Lower lobe of right lung (tissue), 2 donors: ENCODE measurements around the gene BAZ2B. TPM values are rescaled to one million over a fixed set of nuclear protein-coding genes. Genes with fewer than 3 reads are reported as not detected.
A peak's percentile ranks its signal among the peaks of the same experiment; 100 is the strongest.

Experiments
- ATAC-seq, 2 donors: fragments of 200-7000 bp; cut with Tn5 transposase; one replicate each; pipeline ENCODE4 v1.9.1; 2020 to 2022; ENCODE audit warnings: mild to moderate bottlenecking in 2 of 2, moderate library complexity in 2 of 2
- DNase-seq: peaks from one replicate; pipeline ENCODE4 v3.0.0-alpha.2; 2020
- H3K27ac ChIP-seq: fragments of 200-600 bp; one replicate; pipeline ENCODE4 v1.8.0; 2022
- H3K27me3 ChIP-seq: fragments of 200-600 bp; one replicate; pipeline ENCODE4 v1.8.0; 2022; ENCODE audit warnings: low read depth
- H3K36me3 ChIP-seq: fragments of 200-600 bp; one replicate; pipeline ENCODE4 v1.8.0; 2022; ENCODE audit warnings: mild to moderate bottlenecking
- H3K4me1 ChIP-seq: fragments of 200-600 bp; one replicate; pipeline ENCODE4 v1.8.0; 2022
- H3K4me3 ChIP-seq: fragments of 200-600 bp; one replicate; pipeline ENCODE4 v1.8.0; 2022; ENCODE audit warnings: mild to moderate bottlenecking
- H3K9me3 ChIP-seq: fragments of 200-600 bp; one replicate; pipeline ENCODE4 v1.8.0; 2022
- CTCF ChIP-seq: fragments of 200-600 bp; IDR thresholded peaks from one replicate; pipeline ENCODE4 v1.8.0; 2022; ENCODE audit warnings: antibody characterized with exemption, mild to moderate bottlenecking
- intact Hi-C: fragments of 100-400 bp; cut with DNase I; formaldehyde crosslinking; loops from one replicate; pipeline ENCODE4 v1.11.0; 2022
- total RNA-seq: library from RNA; stranded (reverse); fragmentation: NEBNext Ultra II Directional; extraction: Animal tissue kit (Norgen Biotek cat#: 25700); gene quantifications from one replicate; pipeline ENCODE4 v1.2.1, GENCODE V29; 2021
- donor health status: DM: no; HTN: yes; CAD: no; lungs with severe emphysema.

Gene BAZ2B
- total RNA-seq, 1 donor from 2014 or later: 97.4 TPM

- peak overlapping the region; percentile 42 for H3K27ac ChIP-seq
- intact Hi-C loops: no loop called here
- H3K27me3 ChIP-seq: no peaks in the 10 kb centered on the region
- DNase-seq (no peak), ATAC-seq (peak in 1 of 2 donors; percentile 29)
- peaks cover 36% of the 10 kb centered on the region for H3K4me1 ChIP-seq
- H3K36me3 ChIP-seq: no peaks in the 10 kb centered on the region
- no peak overlapping the region for H3K4me3 ChIP-seq
- no peak for TF ChIP-seq CTCF
- H3K9me3 ChIP-seq: no peaks in the 10 kb centered on the region
Observed at GRCh38 chr2:159606287-159606686, 10.1 kb downstream of the BAZ2B start.

GRCh38 chr2:159605441-159606178, 10.7 kb downstream of the BAZ2B start:
- H3K4me3 ChIP-seq: no peak overlapping the region
- no peak for TF ChIP-seq CTCF
- DNase-seq (no peak), ATAC-seq (peak in 1 of 2 donors; percentile 76)
- intact Hi-C loops: no loop called here
- peaks cover 36% of the 10 kb centered on the region for H3K4me1 ChIP-seq
- H3K27ac ChIP-seq: peak overlapping the region; percentile 42
- no peaks in the 10 kb centered on the region for H3K9me3 ChIP-seq
- no peaks in the 10 kb centered on the region for H3K27me3 ChIP-seq
- H3K36me3 ChIP-seq: no peaks in the 10 kb centered on the region

- Histone ChIP-seq H3K4me3 (no peak overlapping the region), H3K4me1 (peaks cover 34% of the 10 kb centered on the region), H3K36me3 (no peaks in the 10 kb centered on the region), H3K9me3 (no peaks in the 10 kb centered on the region), H3K27me3 (no peaks in the 10 kb centered on the region), H3K27ac (no peak overlapping the region)
- ATAC-seq: no peak
- DNase-seq: no peak
- TF ChIP-seq CTCF: no peak
- intact Hi-C loops: no loop called here
Observed at GRCh38 chr2:159604159-159604558, 12.2 kb downstream of the BAZ2B start.

- ATAC-seq: no peak
Observed at GRCh38 chr2:159600752-159601151, 15.6 kb downstream of the BAZ2B start.

GRCh38 chr2:159595410-159596046, 20.8 kb downstream of the BAZ2B start:
- no peak overlapping the region for H3K4me3 ChIP-seq
- ATAC-seq (no peak), DNase-seq (no peak)
- TF ChIP-seq CTCF: no peak
- H3K4me1 ChIP-seq: peaks cover 5% of the 10 kb centered on the region
- H3K27me3 ChIP-seq: no peaks in the 10 kb centered on the region
- H3K9me3 ChIP-seq: no peaks in the 10 kb centered on the region
- intact Hi-C loops: no loop called here
- no peaks in the 10 kb centered on the region for H3K36me3 ChIP-seq
- H3K27ac ChIP-seq: no peak overlapping the region

More at GRCh38 chr2:159600752-159601151, 15.6 kb downstream of the BAZ2B start:
- intact Hi-C loops: no loop called here
- Histone ChIP-seq H3K4me3 (no peak overlapping the region), H3K9me3 (no peaks in the 10 kb centered on the region), H3K4me1 (peaks cover 15% of the 10 kb centered on the region), H3K36me3 (no peaks in the 10 kb centered on the region), H3K27ac (no peak overlapping the region), H3K27me3 (no peaks in the 10 kb centered on the region)
- TF ChIP-seq CTCF: no peak
- no peak for DNase-seq
